A673 (cell line): Measurements from ENCODE around the gene HEXIM1. TPM values are rescaled to one million over a fixed set of nuclear protein-coding genes. Genes with fewer than 3 reads are reported as not detected.

Experiments used
- BruUV-seq: library from RNA; stranded (reverse); fragments of 400-500 nt; replicated peaks from 2 replicates; lab custom pipeline; 2021; lab: Mats Ljungman, UMichigan
- CTCF ChIA-PET: fragments of 300-600 bp; sonication (Branson Sonifier 250); formaldehyde crosslinking; loops from one replicate; lab custom pipeline; 2022; ENCODE audit warnings: antibody characterized with exemption; lab: Charles Lee
- POLR2A ChIA-PET: fragments of 300-600 bp; sonication (Branson Sonifier 250); formaldehyde crosslinking; loops from one replicate; lab custom pipeline; 2022; ENCODE audit warnings: antibody characterized with exemption; ENCODE audit not compliant: low non-redundant PET; lab: Charles Lee
- DNase-seq: peaks from one replicate; pipeline ENCODE4 v3.0.0-alpha.2; 2015; ENCODE audit warnings: low spot score
- H3K27ac ChIP-seq: fragments of 200-600 bp; sonication (generic); 2 replicates; pipeline ENCODE4 v1.5.1; 2016; ENCODE audit warnings: mixed run types, low read depth, mild to moderate bottlenecking, mixed read lengths, antibody characterized with exemption, low read length; ENCODE audit not compliant: poor library complexity, severe bottlenecking
- H3K27me3 ChIP-seq: fragments of 200-600 bp; sonication (generic); replicated peaks from 2 replicates; pipeline ENCODE4 v1.6.1; 2017; ENCODE audit warnings: mixed run types, low read depth, mild to moderate bottlenecking, mixed read lengths, antibody characterized with exemption, low read length; ENCODE audit not compliant: insufficient read depth, poor library complexity
- H3K36me3 ChIP-seq: fragments of 200-600 bp; sonication (generic); 2 replicates; pipeline ENCODE4 v1.6.1; 2016; ENCODE audit warnings: mixed run types, mild to moderate bottlenecking, mixed read lengths, antibody characterized with exemption, low read length; ENCODE audit not compliant: insufficient read depth, poor library complexity, severe bottlenecking
- H3K4me1 ChIP-seq: fragments of 200-600 bp; sonication (generic); 2 replicates; pipeline ENCODE4 v1.6.1; 2017; ENCODE audit warnings: mixed run types, mild to moderate bottlenecking, mixed read lengths, antibody characterized with exemption, low read length; ENCODE audit not compliant: insufficient read depth, poor library complexity, severe bottlenecking
- H3K4me3 ChIP-seq: fragments of 200-600 bp; sonication (generic); 2 replicates; pipeline ENCODE4 v1.5.1; 2016; ENCODE audit warnings: low read depth, mixed run types, mild to moderate bottlenecking, mixed read lengths, low read length; ENCODE audit not compliant: poor library complexity, severe bottlenecking
- H3K9me3 ChIP-seq: fragments of 200-600 bp; sonication (generic); 2 replicates; pipeline ENCODE4 v1.6.1; 2016; ENCODE audit warnings: mixed run types, low read depth, mild to moderate bottlenecking, mixed read lengths, antibody characterized with exemption, low read length; ENCODE audit not compliant: poor library complexity, severe bottlenecking
- CTCF ChIP-seq: fragments of 300-800, 200-600 bp; sonication (generic); conservative IDR thresholded peaks from 2 replicates; pipeline ENCODE4 v1.5.1; 2017; ENCODE audit warnings: low read depth, mild to moderate bottlenecking, antibody characterized with exemption, low read length, moderate library complexity, mixed read lengths
- EZH2 ChIP-seq: fragments of 200-600 bp; sonication (generic); IDR thresholded peaks from 2 replicates; pipeline ENCODE4 v1.6.1; 2017; ENCODE audit warnings: borderline replicate concordance, low read depth, mild to moderate bottlenecking, mixed read lengths, antibody characterized with exemption, low read length; ENCODE audit not compliant: poor library complexity, severe bottlenecking
- intact Hi-C: fragments of 100-400 bp; cut with micrococcal nuclease; formaldehyde crosslinking; loops from one replicate; pipeline ENCODE4 v1.10.0; 2022; ENCODE audit not compliant: unreplicated experiment
- total RNA-seq: library from RNA; stranded (reverse); gene quantifications from 2 replicates; pipeline ENCODE4 v1.2.3, GENCODE V29; 2021

The HEXIM1 gene
- total RNA-seq, 1 experiment from 2014 or later: 21.2 TPM

- no peaks in the 10 kb centered on the region for H3K36me3 ChIP-seq
- H3K27ac ChIP-seq: no peak overlapping the region
- intact Hi-C loops: no loop called here
- no TSS peak for BruUV-seq
- TF ChIP-seq CTCF (no peak), EZH2 (no peak)
- H3K9me3 ChIP-seq: no peaks in the 10 kb centered on the region
- H3K4me1 ChIP-seq: no peaks in the 10 kb centered on the region
- no peaks in the 10 kb centered on the region for H3K27me3 ChIP-seq
- ChIA-PET POLR2A (no interaction called here), CTCF (no interaction called here)
- no peak overlapping the region for H3K4me3 ChIP-seq
- no peak for DNase-seq
These were observed 34.9 kb upstream of the HEXIM1 start for GRCh38 chr17:45113424-45113754.

- H3K4me3 ChIP-seq: no peak overlapping the region
- H3K4me1 ChIP-seq: no peaks in the 10 kb centered on the region
- H3K36me3 ChIP-seq: no peaks in the 10 kb centered on the region
- H3K27ac ChIP-seq: no peak overlapping the region
- no peak for DNase-seq
- intact Hi-C loops: no loop called here
- no peak for TF ChIP-seq EZH2
- no TSS peak for BruUV-seq
- ChIA-PET POLR2A (no interaction called here), CTCF (no interaction called here)
- H3K9me3 ChIP-seq: no peaks in the 10 kb centered on the region
- H3K27me3 ChIP-seq: no peaks in the 10 kb centered on the region
These were observed 34.0 kb upstream of the HEXIM1 start for GRCh38 chr17:45114117-45114932.

GRCh38 chr17:45115015-45115625 lies 33.2 kb upstream of the HEXIM1 start:
- ChIA-PET CTCF (no interaction called here), POLR2A (no interaction called here)
- Histone ChIP-seq H3K27me3 (no peaks in the 10 kb centered on the region), H3K9me3 (no peaks in the 10 kb centered on the region), H3K27ac (no peak overlapping the region), H3K4me1 (no peaks in the 10 kb centered on the region), H3K4me3 (no peak overlapping the region), H3K36me3 (no peaks in the 10 kb centered on the region)
- no peak for DNase-seq
- intact Hi-C loops: no loop called here
- no TSS peak for BruUV-seq
- TF ChIP-seq CTCF (no peak), EZH2 (no peak)
